PC-3 (cell line): ENCODE data around the gene RELA. TPM values are rescaled to one million over a fixed set of nuclear protein-coding genes. Genes with fewer than 3 reads are reported as not detected.
"Not testable (repeated sequence)": the region's sequence is repeated elsewhere in the genome, so short reads cannot be mapped to it uniquely, and the experiment has no call there.

Experiments used
- ATAC-seq: fragments of 200-7000 bp; cut with Tn5 transposase; 2 replicates; pipeline ENCODE4 v1.9.1; 2020; ENCODE audit warnings: mild to moderate bottlenecking, moderate library complexity
- BruUV-seq: library from RNA; stranded (reverse); fragments of 400-500 nt; replicated peaks from 2 replicates; lab custom pipeline; 2021; lab: Mats Ljungman, UMichigan
- CTCF ChIA-PET: fragments of 300-600 bp; sonication (Branson Sonifier 250); formaldehyde crosslinking; loops from one replicate; lab custom pipeline; 2022; ENCODE audit warnings: antibody characterized with exemption; lab: Charles Lee
- POLR2A ChIA-PET: fragments of 300-600 bp; sonication (Branson Sonifier 250); formaldehyde crosslinking; loops from one replicate; lab custom pipeline; 2022; ENCODE audit warnings: antibody characterized with exemption; ENCODE audit not compliant: unreplicated experiment; lab: Charles Lee
- DNase-seq: peaks from one replicate; pipeline ENCODE4 v3.0.0-alpha.2; 2015
- H2AFZ ChIP-seq: fragments of 300-600 bp; sonication (generic); 2 replicates; pipeline ENCODE4 v1.6.0; 2016; ENCODE audit warnings: antibody characterized with exemption, low read length
- H3F3A ChIP-seq: fragments of 300-600 bp; sonication (generic); one replicate; pipeline ENCODE4 v1.6.0; 2017; ENCODE audit warnings: antibody characterized with exemption, low read length, control low read depth, mild to moderate bottlenecking; ENCODE audit not compliant: unreplicated experiment
- H3K27ac ChIP-seq: fragments of 300-600 bp; sonication (generic); 2 replicates; pipeline ENCODE4 v1.5.1; 2016; ENCODE audit warnings: mild to moderate bottlenecking, low read length
- H3K27me3 ChIP-seq: fragments of 300-600 bp; sonication (generic); 2 replicates; pipeline ENCODE4 v1.6.1; 2016; ENCODE audit warnings: low read length, mixed read lengths
- H3K36me3 ChIP-seq: fragments of 300-600 bp; sonication (generic); 2 replicates; pipeline ENCODE4 v1.6.1; 2016; ENCODE audit warnings: low read depth, mixed run types, low read length, mixed read lengths
- H3K4me1 ChIP-seq: fragments of 300-600 bp; sonication (generic); 2 replicates; pipeline ENCODE4 v1.5.1; 2016; ENCODE audit warnings: low read length; ENCODE audit not compliant: insufficient read depth
- H3K4me2 ChIP-seq: fragments of 300-600 bp; sonication (generic); 2 replicates; pipeline ENCODE4 v1.6.0; 2016; ENCODE audit warnings: low read length
- H3K4me3 ChIP-seq: fragments of 300-600 bp; sonication (generic); 2 replicates; pipeline ENCODE4 v1.5.1; 2016; ENCODE audit warnings: mild to moderate bottlenecking, low read length, mixed read lengths
- H3K79me2 ChIP-seq: fragments of 300-600 bp; sonication (generic); 2 replicates; pipeline ENCODE4 v1.6.1; 2017; ENCODE audit warnings: low read length, mixed read lengths
- H3K9ac ChIP-seq: fragments of 300-600 bp; sonication (generic); 2 replicates; pipeline ENCODE4 v1.6.0; 2016; ENCODE audit warnings: mild to moderate bottlenecking, low read length
- H3K9me2 ChIP-seq: fragments of 300-600 bp; sonication (generic); replicated peaks from 2 replicates; pipeline ENCODE4 v1.6.1; 2016; ENCODE audit warnings: mixed run types, low read length, mixed read lengths
- H3K9me3 ChIP-seq: fragments of 300-600 bp; sonication (generic); 2 replicates; pipeline ENCODE4 v1.6.1; 2016; ENCODE audit warnings: low read length, mixed read lengths
- H4K20me1 ChIP-seq: fragments of 300-600 bp; sonication (generic); 2 replicates; pipeline ENCODE4 v1.6.1; 2016; ENCODE audit warnings: low read length, mixed read lengths
- EZH2 ChIP-seq: fragments of 300-600 bp; sonication (generic); IDR thresholded peaks from one replicate; pipeline ENCODE4 v1.6.1; 2017; ENCODE audit warnings: antibody characterized with exemption, mild to moderate bottlenecking, low read length; ENCODE audit not compliant: unreplicated experiment
- EZH2phosphoT487 ChIP-seq: fragments of 300-600 bp; sonication (generic); IDR thresholded peaks from 2 replicates; pipeline ENCODE4 v1.6.1; 2018; ENCODE audit warnings: mild to moderate bottlenecking, antibody characterized with exemption, low read length, borderline replicate concordance
- intact Hi-C: fragments of 100-400 bp; cut with micrococcal nuclease; formaldehyde crosslinking; loops from 2 replicates; pipeline ENCODE4 v1.9.0; 2023
- total RNA-seq: library from RNA; depleted of rRNA; stranded (reverse); fragments of >200 nt; gene quantifications from 2 replicates; pipeline ENCODE4 v1.2.3, GENCODE V29; 2014
- TF ChIP-seq, protein P1 (sequence below): fragments of 300-600 bp; sonication (generic); conservative IDR thresholded peaks from 2 replicates; pipeline ENCODE4 v1.5.1; 2017; ENCODE audit warnings: antibody characterized with exemption, low read depth, mild to moderate bottlenecking, low read length

RELA gene
- total RNA-seq, 1 experiment from 2014 or later = 84.2 TPM

DNA sequence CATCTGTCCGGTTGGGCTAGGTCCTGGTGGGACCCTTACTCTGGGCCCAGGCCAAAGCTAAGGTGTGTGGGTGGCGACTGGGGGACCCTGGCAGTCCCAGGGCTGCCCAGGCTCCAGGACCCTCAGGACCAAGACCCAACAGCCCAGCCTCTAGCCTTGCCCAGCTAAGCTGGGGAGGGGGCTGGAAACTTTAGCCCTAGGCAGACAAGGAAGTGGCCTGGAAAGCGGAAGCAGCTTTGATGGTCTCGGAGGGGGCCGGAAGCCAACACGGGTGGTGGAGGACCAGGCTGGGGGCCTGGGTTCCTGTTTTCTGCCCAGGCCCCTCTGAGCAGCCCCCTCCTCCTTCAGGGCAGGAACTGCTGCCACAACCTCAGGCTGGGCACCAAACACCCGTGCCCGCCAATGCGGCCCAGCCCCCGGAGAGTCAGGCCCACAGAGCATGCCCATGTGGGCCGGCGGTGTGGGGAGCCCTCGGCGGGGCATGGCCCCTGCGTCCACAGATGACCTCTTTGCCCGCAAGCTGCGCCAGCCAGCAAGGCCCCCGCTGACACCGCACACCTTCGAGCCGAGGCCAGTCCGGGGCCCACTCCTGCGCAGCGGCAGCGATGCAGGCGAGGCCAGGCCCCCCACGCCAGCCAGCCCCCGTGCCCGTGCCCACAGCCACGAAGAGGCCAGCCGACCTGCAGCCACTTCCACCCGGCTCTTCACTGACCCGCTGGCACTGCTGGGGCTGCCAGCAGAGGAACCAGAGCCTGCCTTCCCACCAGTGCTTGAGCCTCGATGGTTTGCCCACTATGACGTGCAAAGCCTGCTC, 22.0 kb downstream of the RELA start:
- TF ChIP-seq EZH2 (no peak), EZH2phosphoT487 (no peak)
- TF ChIP-seq, protein P1, sequence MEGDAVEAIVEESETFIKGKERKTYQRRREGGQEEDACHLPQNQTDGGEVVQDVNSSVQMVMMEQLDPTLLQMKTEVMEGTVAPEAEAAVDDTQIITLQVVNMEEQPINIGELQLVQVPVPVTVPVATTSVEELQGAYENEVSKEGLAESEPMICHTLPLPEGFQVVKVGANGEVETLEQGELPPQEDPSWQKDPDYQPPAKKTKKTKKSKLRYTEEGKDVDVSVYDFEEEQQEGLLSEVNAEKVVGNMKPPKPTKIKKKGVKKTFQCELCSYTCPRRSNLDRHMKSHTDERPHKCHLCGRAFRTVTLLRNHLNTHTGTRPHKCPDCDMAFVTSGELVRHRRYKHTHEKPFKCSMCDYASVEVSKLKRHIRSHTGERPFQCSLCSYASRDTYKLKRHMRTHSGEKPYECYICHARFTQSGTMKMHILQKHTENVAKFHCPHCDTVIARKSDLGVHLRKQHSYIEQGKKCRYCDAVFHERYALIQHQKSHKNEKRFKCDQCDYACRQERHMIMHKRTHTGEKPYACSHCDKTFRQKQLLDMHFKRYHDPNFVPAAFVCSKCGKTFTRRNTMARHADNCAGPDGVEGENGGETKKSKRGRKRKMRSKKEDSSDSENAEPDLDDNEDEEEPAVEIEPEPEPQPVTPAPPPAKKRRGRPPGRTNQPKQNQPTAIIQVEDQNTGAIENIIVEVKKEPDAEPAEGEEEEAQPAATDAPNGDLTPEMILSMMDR = no peak
- no peak overlapping the region for H3K4me2 ChIP-seq
- BruUV-seq = no TSS peak
- peaks cover 7% of the 10 kb centered on the region for H3K4me1 ChIP-seq
- CTCF ChIA-PET = no interaction called here
- H3K9me2 ChIP-seq = no peaks in the 10 kb centered on the region
- no peak for ATAC-seq
- intact Hi-C loops = no loop called here
- no peak overlapping the region for H3K9ac ChIP-seq
- no peak overlapping the region for H2AFZ ChIP-seq
- H3K27ac ChIP-seq = no peak overlapping the region
- POLR2A ChIA-PET = no interaction called here
- no peaks in the 10 kb centered on the region for H3K9me3 ChIP-seq
- peaks cover 7% of the 10 kb centered on the region for H3F3A ChIP-seq
- DNase-seq = no peak
- no peaks in the 10 kb centered on the region for H3K79me2 ChIP-seq
- H4K20me1 ChIP-seq = no peaks in the 10 kb centered on the region
- H3K36me3 ChIP-seq = peaks cover 15% of the 10 kb centered on the region
- no peak overlapping the region for H3K4me3 ChIP-seq
- H3K27me3 ChIP-seq = no peaks in the 10 kb centered on the region

DNA sequence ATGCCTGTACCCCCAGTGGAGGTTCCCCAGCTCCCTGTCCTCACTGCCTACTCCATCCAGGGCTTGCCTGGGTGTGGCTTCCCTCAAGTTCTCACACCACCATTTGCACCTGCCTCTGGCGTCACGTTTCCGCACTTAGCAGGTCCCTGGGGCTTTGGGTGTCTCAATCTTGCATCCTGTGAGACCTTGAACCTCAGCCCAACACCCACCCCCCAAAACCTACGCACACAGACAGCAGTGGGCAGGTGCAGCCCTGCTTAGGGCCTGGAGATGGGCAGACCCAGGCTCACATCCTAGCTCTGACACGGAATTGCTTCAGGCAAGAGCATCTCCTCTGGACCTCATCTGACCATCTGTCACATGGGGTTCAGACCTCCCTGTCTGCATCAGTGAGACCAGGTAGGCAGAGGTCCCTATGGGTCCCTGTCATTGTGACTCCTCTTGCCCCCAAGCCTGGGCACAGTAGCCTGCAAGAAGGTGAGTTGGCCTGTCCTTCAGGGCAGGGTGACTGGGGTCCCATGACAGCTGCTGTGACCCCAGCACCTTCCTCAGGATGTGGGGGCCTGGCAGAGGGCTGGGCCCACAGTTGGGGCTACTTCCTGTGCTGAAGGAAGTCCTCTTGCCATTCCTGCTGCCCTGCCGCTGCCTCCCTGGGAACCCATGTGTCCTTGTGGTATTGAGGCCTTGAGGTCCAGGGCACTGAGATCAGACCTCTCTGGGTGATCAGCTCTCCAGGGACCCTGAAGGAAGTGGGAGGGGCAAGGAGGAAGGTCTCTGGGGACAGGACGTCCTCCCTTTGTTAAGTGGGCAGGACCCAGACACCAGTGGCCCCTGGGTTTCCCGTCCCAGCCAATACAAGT, 22.9 kb downstream of the RELA start:
- Histone ChIP-seq H3F3A (peaks cover 7% of the 10 kb centered on the region), H3K79me2 (no peaks in the 10 kb centered on the region), H3K9me2 (no peaks in the 10 kb centered on the region), H3K4me1 (peaks cover 7% of the 10 kb centered on the region), H2AFZ (no peak overlapping the region), H3K4me2 (no peak overlapping the region), H3K27me3 (no peaks in the 10 kb centered on the region), H3K9me3 (no peaks in the 10 kb centered on the region), H3K36me3 (peaks cover 22% of the 10 kb centered on the region), H3K27ac (no peak overlapping the region), H3K9ac (no peak overlapping the region), H4K20me1 (no peaks in the 10 kb centered on the region), H3K4me3 (no peak overlapping the region)
- ATAC-seq = no peak
- TF ChIP-seq EZH2 (no peak), EZH2phosphoT487 (no peak)
- TF ChIP-seq, protein P1 = no peak
- no peak for DNase-seq
- ChIA-PET POLR2A (no interaction called here), CTCF (no interaction called here)
- BruUV-seq = no TSS peak
- intact Hi-C loops = no loop called here

DNA sequence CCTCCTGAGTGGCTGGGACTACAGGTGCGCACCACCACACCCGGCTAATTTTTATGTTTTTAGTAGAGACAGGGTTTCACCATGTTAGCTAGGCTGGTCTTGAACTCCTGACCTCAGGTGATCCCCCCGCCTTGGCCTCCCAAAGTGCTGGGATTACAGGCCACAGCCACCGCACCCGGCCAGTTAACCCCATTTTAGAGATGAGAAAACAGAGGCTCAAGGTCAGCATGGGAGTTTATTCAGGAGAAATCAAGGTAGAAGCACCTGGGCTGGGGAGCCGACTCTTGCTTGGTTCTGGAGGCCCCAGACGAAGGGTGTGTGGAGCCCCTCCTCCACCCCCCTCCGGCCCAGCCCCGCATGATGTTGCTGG, 23.5 kb downstream of the RELA start:
- H3K4me3 ChIP-seq, H3K9me3 ChIP-seq, intact Hi-C loops, H3K27ac ChIP-seq, DNase-seq, H3F3A ChIP-seq, H3K27me3 ChIP-seq, H4K20me1 ChIP-seq, H3K9ac ChIP-seq, H2AFZ ChIP-seq, BruUV-seq, POLR2A ChIA-PET, CTCF ChIA-PET, H3K9me2 ChIP-seq, H3K79me2 ChIP-seq, H3K4me2 ChIP-seq, H3K4me1 ChIP-seq, ATAC-seq: not testable (repeated sequence)
- peaks cover 28% of the 10 kb centered on the region for H3K36me3 ChIP-seq
